HepG2 (cell line): Measurements from ENCODE around the gene NIT2. TPM values are rescaled to one million over a fixed set of nuclear protein-coding genes. Genes with fewer than 3 reads are reported as not detected.

Source experiments
- ATAC-seq: fragments of 200-7000 bp; cut with Tn5 transposase; 3 replicates; pipeline ENCODE4 v1.9.1; 2020; ENCODE audit warnings: mild to moderate bottlenecking, moderate library complexity
- BruUV-seq: library from RNA; stranded (reverse); fragments of 400-500 nt; replicated peaks from 2 replicates; lab custom pipeline; 2021; lab: Mats Ljungman, UMichigan
- CTCF ChIA-PET: fragments of 300-600 bp; formaldehyde crosslinking; extraction: SDS; loops from one replicate; lab custom pipeline; 2021; ENCODE audit warnings: low total read pairs, inconsistent platforms, low intra/inter-chr PET ratio; lab: Yijun Ruan, JAX
- POLR2A ChIA-PET: fragments of 350-600 bp; sonication (Branson Sonifier 250); formaldehyde crosslinking; loops from one replicate; lab custom pipeline; 2020; ENCODE audit warnings: antibody characterized with exemption, inconsistent platforms; lab: Yijun Ruan, JAX
- DNase-seq: peaks from one replicate; pipeline ENCODE4 v3.0.0-alpha.2; 2015; ENCODE audit warnings: low spot score
- FAIRE-seq: peaks from 3 replicates; lab custom pipeline; 2011; peaks lifted over from hg19 to GRCh38; lab: Jason Lieb, UNC
- H2AFZ ChIP-seq: one replicate; pipeline ENCODE4 v1.6.1; 2011; ENCODE audit warnings: low read length, inconsistent platforms
- H3K27ac ChIP-seq: fragments of 300-600 bp; 3 replicates; pipeline ENCODE4 v1.8.0; 2011; ENCODE audit warnings: mixed run types, mild to moderate bottlenecking, mixed read lengths, low read length, inconsistent platforms; ENCODE audit not compliant: insufficient read depth; ENCODE audit errors: extremely low read length
- H3K27me3 ChIP-seq, 2 experiments: fragments of 200-600 bp in 1 of 2; 2 replicates in 1 of 2; 3 replicates in 1 of 2; pipeline versions ENCODE4 v1.6.0 to v1.8.0; 2011; ENCODE audit warnings: low read length in 2 of 2, mild to moderate bottlenecking in 2 of 2, moderate library complexity in 2 of 2, inconsistent platforms in 1 of 2; ENCODE audit not compliant: insufficient read depth in 2 of 2, control insufficient read depth in 1 of 2
- H3K36me3 ChIP-seq, 2 experiments: fragments of 200-600 bp in 1 of 2; replicated peaks in 1 of 2; 2 replicates in 1 of 2; 3 replicates in 1 of 2; pipeline versions ENCODE4 v1.5.1 to v1.8.0; 2011; ENCODE audit warnings: low read length in 2 of 2, inconsistent platforms in 1 of 2; ENCODE audit not compliant: insufficient read depth in 2 of 2, control insufficient read depth in 1 of 2
- H3K4me1 ChIP-seq: 2 replicates; pipeline ENCODE4 v1.5.1; 2012; ENCODE audit warnings: low read length, inconsistent platforms; ENCODE audit not compliant: insufficient read depth
- H3K4me2 ChIP-seq: 2 replicates; pipeline ENCODE4 v1.6.0; 2011; ENCODE audit warnings: low read depth, low read length, inconsistent platforms
- H3K4me3 ChIP-seq, 3 experiments: fragments of 200-600 bp in 1 of 3; sonication (generic), shearing (Covaris generic) in 1 of 3; replicated peaks in 1 of 3; 2 replicates each; pipeline ENCODE4 v1.5.1; 2011 to 2016; ENCODE audit warnings: low read length in 3 of 3, inconsistent platforms in 2 of 3, low read depth in 2 of 3, mild to moderate bottlenecking in 2 of 3, control low read depth in 1 of 3, mixed read lengths in 1 of 3; ENCODE audit not compliant: insufficient read depth in 1 of 3
- H3K79me2 ChIP-seq: one replicate; pipeline ENCODE4 v1.6.1; 2011; ENCODE audit warnings: low read length, inconsistent platforms; ENCODE audit not compliant: insufficient read depth
- H3K9ac ChIP-seq: 2 replicates; pipeline ENCODE4 v1.6.0; 2011; ENCODE audit warnings: mild to moderate bottlenecking, low read depth, low read length, inconsistent platforms; ENCODE audit not compliant: insufficient read depth
- H3K9me3 ChIP-seq: 2 replicates; pipeline ENCODE4 v1.5.1; 2012; ENCODE audit warnings: mild to moderate bottlenecking, low read length
- H4K20me1 ChIP-seq: 2 replicates; pipeline ENCODE4 v1.6.0; 2011; ENCODE audit warnings: inconsistent platforms, mild to moderate bottlenecking, low read length, moderate library complexity; ENCODE audit not compliant: insufficient read depth
- E2F1 ChIP-seq: sonication (generic); formaldehyde crosslinking; IDR thresholded peaks from 2 replicates; pipeline ENCODE4 v1.5.0; 2020; ENCODE audit warnings: missing genetic modification reagents
- RBFOX2 ChIP-seq: fragments of 200-400 bp; formaldehyde crosslinking; IDR thresholded peaks from 2 replicates; pipeline ENCODE4 v1.6.1; 2017; ENCODE audit warnings: low read depth, mild to moderate bottlenecking, low read length
- SP140L ChIP-seq: sonication (generic); formaldehyde crosslinking; IDR thresholded peaks from 2 replicates; pipeline ENCODE4 v1.4.0; 2020; ENCODE audit warnings: missing genetic modification reagents, borderline replicate concordance
- ZBTB42 ChIP-seq: sonication (generic); formaldehyde crosslinking; IDR thresholded peaks from 2 replicates; pipeline ENCODE4 v1.5.0; 2020; ENCODE audit warnings: mild to moderate bottlenecking, missing genetic modification reagents
- ZC3H13 ChIP-seq: sonication (generic); formaldehyde crosslinking; IDR thresholded peaks from 2 replicates; pipeline ENCODE4 v1.8.1; 2023; ENCODE audit warnings: mild to moderate bottlenecking, missing genetic modification reagents, moderate library complexity
- WGBS: methylation state at CpG from one replicate; pipeline ENCODE4 v1.1.6; 2017; ENCODE audit warnings: low lambda C conversion rate; 5-methylcytosine and 5-hydroxymethylcytosine counted together
- in situ Hi-C: cut with HindIII; loops from 2 replicates; pipeline ENCODE4 v1.10.0; 2017; ENCODE audit warnings: low pct_unique_long_range_greater_than_20kb; ENCODE audit not compliant: extremely low pct_ligation_motif_present
- intact Hi-C: fragments of 100-400 bp; cut with micrococcal nuclease; formaldehyde crosslinking; loops from one replicate; pipeline ENCODE4 v1.10.0; 2022; ENCODE audit not compliant: unreplicated experiment
- polyA plus RNA-seq, 8 experiments: library from polyadenylated mRNA; depleted of rRNA in 3 of 8; stranded (reverse) in 7 of 8; unstranded in 1 of 8; fragments of >200 nt; fragmentation: Illumina TruSeq in 4 of 8; extraction: Trizol in 4 of 8; gene quantifications; 2 replicates each; pipeline versions ENCODE4 v1.2.1 to v1.2.3, GENCODE V29; 2011 to 2016; ENCODE audit warnings: low read depth in 4 of 8, missing spikeins in 1 of 8, mixed read lengths in 1 of 8; ENCODE audit not compliant: insufficient read depth in 1 of 8
- total RNA-seq, 5 experiments: library from RNA; depleted of rRNA; stranded (reverse); fragments of >200 nt; fragmentation: Illumina TruSeq; extraction: Trizol; gene quantifications; 2 replicates each; pipeline ENCODE4 v1.2.3, GENCODE V29; 2016; ENCODE audit warnings: low read depth in 1 of 5
- TF ChIP-seq, protein P1 (sequence below): sonication (generic); formaldehyde crosslinking; conservative IDR thresholded peaks from 2 replicates; pipeline ENCODE4 v1.4.0; 2020; ENCODE audit warnings: missing genetic modification reagents
- TF ChIP-seq, protein P2 (sequence below): sonication (generic); formaldehyde crosslinking; IDR thresholded peaks from 2 replicates; pipeline ENCODE4 v1.5.0; 2020; ENCODE audit warnings: missing genetic modification reagents

The NIT2 gene
- total and polyA plus RNA-seq, 2 of the 13 experiments (the other 11 are each of a cell fraction or from before 2014, with no cell fraction given), result 43.4 to 49.1 TPM

- TF ChIP-seq, protein P1, sequence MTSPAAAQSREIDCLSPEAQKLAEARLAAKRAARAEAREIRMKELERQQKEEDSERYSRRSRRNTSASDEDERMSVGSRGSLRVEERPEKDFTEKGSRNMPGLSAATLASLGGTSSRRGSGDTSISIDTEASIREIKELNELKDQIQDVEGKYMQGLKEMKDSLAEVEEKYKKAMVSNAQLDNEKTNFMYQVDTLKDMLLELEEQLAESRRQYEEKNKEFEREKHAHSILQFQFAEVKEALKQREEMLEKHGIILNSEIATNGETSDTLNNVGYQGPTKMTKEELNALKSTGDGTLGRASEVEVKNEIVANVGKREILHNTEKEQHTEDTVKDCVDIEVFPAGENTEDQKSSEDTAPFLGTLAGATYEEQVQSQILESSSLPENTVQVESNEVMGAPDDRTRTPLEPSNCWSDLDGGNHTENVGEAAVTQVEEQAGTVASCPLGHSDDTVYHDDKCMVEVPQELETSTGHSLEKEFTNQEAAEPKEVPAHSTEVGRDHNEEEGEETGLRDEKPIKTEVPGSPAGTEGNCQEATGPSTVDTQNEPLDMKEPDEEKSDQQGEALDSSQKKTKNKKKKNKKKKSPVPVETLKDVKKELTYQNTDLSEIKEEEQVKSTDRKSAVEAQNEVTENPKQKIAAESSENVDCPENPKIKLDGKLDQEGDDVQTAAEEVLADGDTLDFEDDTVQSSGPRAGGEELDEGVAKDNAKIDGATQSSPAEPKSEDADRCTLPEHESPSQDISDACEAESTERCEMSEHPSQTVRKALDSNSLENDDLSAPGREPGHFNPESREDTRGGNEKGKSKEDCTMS, result no peak
- no peak for TF ChIP-seq ZBTB42 (CRISPR knock-in tag)
These were observed 66.5 kb downstream of the NIT2 start, which contains the start of the genes LNP1 and TOMM70 (continued) for GRCh38 chr3:100400780-100401673.

GRCh38 chr3:100401674-100402041 lies 67.1 kb downstream of the NIT2 start:
- ATAC-seq (peak; percentile 14), FAIRE-seq (no peak), DNase-seq (no peak)
- Histone ChIP-seq H3K36me3 (no peaks in the 10 kb centered on the region; a peak in 1 of 5 replicates), H3K27ac (peak overlapping the region; percentile 93), H3K9me3 (no peaks in the 10 kb centered on the region), H3K4me3 (peak overlapping the region; percentile 56 to 99 (median 96)), H3K27me3 (no peaks in the 10 kb centered on the region; a peak in 1 of 5 replicates), H2AFZ (no peak overlapping the region), H3K79me2 (peaks cover 85% of the 10 kb centered on the region), H3K4me1 (peaks cover 54% of the 10 kb centered on the region), H4K20me1 (peaks cover 28% of the 10 kb centered on the region), H3K4me2 (peak overlapping the region; percentile 87), H3K9ac (peak overlapping the region; percentile 91)
- 3% methylated on average over 23 of the region's 23 CpGs for WGBS
- intact Hi-C loops (loop anchor here (2.0 to 10.0 kb wide), 2 partner anchors 67 to 327 kb away; partner anchors contain the start of gene NIT2), in situ Hi-C loops (no loop called here)
- CTCF ChIA-PET, result no interaction called here
- TSS peak; percentile 83 for BruUV-seq
- POLR2A ChIA-PET, result interaction anchor here (0.6 to 3.7 kb wide), 26 partner anchors 10 to 584 kb away, joined by 3 to 44 read pairs (median 4); partner anchors contain the start of genes CMSS1, NIT2, TBC1D23 and TFG
- TF ChIP-seq RBFOX2 (peak; percentile 57; the same call in 1 of the 2 replicates), ZC3H13 (CRISPR knock-in tag) (no peak), E2F1 (CRISPR knock-in tag) (0 out of 2 replicates have a peak, but pooled peaks have one; percentile 3), SP140L (CRISPR knock-in tag) (no peak)
- TF ChIP-seq, protein P2, sequence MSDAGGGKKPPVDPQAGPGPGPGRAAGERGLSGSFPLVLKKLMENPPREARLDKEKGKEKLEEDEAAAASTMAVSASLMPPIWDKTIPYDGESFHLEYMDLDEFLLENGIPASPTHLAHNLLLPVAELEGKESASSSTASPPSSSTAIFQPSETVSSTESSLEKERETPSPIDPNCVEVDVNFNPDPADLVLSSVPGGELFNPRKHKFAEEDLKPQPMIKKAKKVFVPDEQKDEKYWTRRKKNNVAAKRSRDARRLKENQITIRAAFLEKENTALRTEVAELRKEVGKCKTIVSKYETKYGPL (CRISPR knock-in tag), result no peak
